Right lobe of liver (tissue), 6 donors: ENCODE data around the gene CBX7. TPM values are rescaled to one million over a fixed set of nuclear protein-coding genes. Genes with fewer than 3 reads are reported as not detected.

Experiments used
- ATAC-seq, 4 donors: fragments of 200-7000 bp; cut with Tn5 transposase; one replicate each; pipeline ENCODE4 v1.9.1; 2020; ENCODE audit warnings: mild to moderate bottlenecking in 4 of 4, moderate library complexity in 4 of 4
- DNase-seq, 3 donors: peaks; one replicate each; pipeline ENCODE4 v3.0.0-alpha.2; 2020
- H3K27ac ChIP-seq, 3 donors: fragments of 200-600 bp; one replicate each; pipeline ENCODE4 v1.8.0; 2022
- H3K27me3 ChIP-seq, 2 donors: fragments of 200-600 bp; one replicate each; pipeline ENCODE4 v1.8.0; 2022
- H3K36me3 ChIP-seq, 4 donors: fragments of 200-600 bp; sonication (generic) in 1 of 4; one replicate each; pipeline versions ENCODE4 v1.5.1 to v1.8.0; 2017 to 2022; ENCODE audit warnings: control low read depth in 1 of 4
- H3K4me1 ChIP-seq, 4 donors: fragments of 200-600 bp; sonication (generic) in 1 of 4; one replicate each; pipeline versions ENCODE4 v1.5.1 to v1.8.0; 2017 to 2022; ENCODE audit warnings: control low read depth in 1 of 4
- H3K4me3 ChIP-seq, 3 donors: fragments of 200-600 bp; one replicate each; pipeline ENCODE4 v1.8.0; 2022
- H3K9me3 ChIP-seq, 4 donors: fragments of 200-600 bp; sonication (generic) in 1 of 4; one replicate each; pipeline versions ENCODE4 v1.5.1 to v1.8.0; 2017 to 2022; ENCODE audit warnings: control low read depth in 1 of 4
- CTCF ChIP-seq, 4 donors: fragments of 200-600 bp in 3 of 4; fragments of 450-650 bp in 1 of 4; IDR thresholded peaks; one replicate each; pipeline versions ENCODE4 v1.5.1 to v1.8.0; 2016 to 2022; ENCODE audit warnings: antibody characterized with exemption in 4 of 4, mild to moderate bottlenecking in 2 of 4
- POLR2A ChIP-seq: fragments of 450-650 bp; IDR thresholded peaks from one replicate; pipeline ENCODE4 v1.6.1; 2017; ENCODE audit warnings: antibody characterized with exemption, mild to moderate bottlenecking
- WGBS: methylation state at CpG from one replicate; pipeline ENCODE4 v1.1.6; 2018; ENCODE audit warnings: low coverage, low lambda C conversion rate; ENCODE audit not compliant: insufficient coverage; ENCODE audit errors: missing lambda C conversion rate; 5-methylcytosine and 5-hydroxymethylcytosine counted together
- intact Hi-C, 2 donors: fragments of 100-400 bp; cut with DNase I; formaldehyde crosslinking; loops; one replicate each; pipeline versions ENCODE4 v1.11.2 to v1.14.1; 2022
- total RNA-seq, 6 experiments: library from RNA; depleted of rRNA in 2 of 6; stranded (reverse); fragments of >200 nt in 2 of 6; fragmentation: NEBNext Ultra II Directional in 3 of 6; extraction: Animal tissue kit (Norgen Biotek cat#: 25700) in 3 of 6; gene quantifications; one replicate each; pipeline versions ENCODE4 v1.1.0 to v1.2.4, GENCODE V29; 2016 to 2023
- donor health status: DM: no; HTN: yes; CAD: no.
- donor health status: DM: no; HTN: no; CAD: no.
- donor health status: DM: no; HTN: no; CAD: no.
- donor health status: DM: no; HTN: yes; CAD: no.
- donor health status: DM: no; HTN: yes; CAD: no.

Gene CBX7
- total RNA-seq, 6 experiments from 2014 or later = 8.0 to 14.5 (median 12.9) TPM

GRCh38 chr22:39181778-39182177 is 29.3 kb upstream of the CBX7 start:
- TF ChIP-seq CTCF (IDR thresholded peaks at IDR 0.05) = no peak
- no peak for TF ChIP-seq POLR2A
- no peaks in the 10 kb centered on the region for H3K4me1 ChIP-seq
- H3K27ac ChIP-seq = no peak overlapping the region
- no peaks in the 10 kb centered on the region for H3K9me3 ChIP-seq
- 53% methylated on average over 3 of the region's 5 CpGs for WGBS
- DNase-seq = peak in 1 of 3 donors; percentile 21
- ATAC-seq = no peak
- intact Hi-C loops = no loop called here
- no peaks in the 10 kb centered on the region for H3K27me3 ChIP-seq
- H3K4me3 ChIP-seq = no peak overlapping the region
- H3K36me3 ChIP-seq = no peaks in the 10 kb centered on the region

DNA sequence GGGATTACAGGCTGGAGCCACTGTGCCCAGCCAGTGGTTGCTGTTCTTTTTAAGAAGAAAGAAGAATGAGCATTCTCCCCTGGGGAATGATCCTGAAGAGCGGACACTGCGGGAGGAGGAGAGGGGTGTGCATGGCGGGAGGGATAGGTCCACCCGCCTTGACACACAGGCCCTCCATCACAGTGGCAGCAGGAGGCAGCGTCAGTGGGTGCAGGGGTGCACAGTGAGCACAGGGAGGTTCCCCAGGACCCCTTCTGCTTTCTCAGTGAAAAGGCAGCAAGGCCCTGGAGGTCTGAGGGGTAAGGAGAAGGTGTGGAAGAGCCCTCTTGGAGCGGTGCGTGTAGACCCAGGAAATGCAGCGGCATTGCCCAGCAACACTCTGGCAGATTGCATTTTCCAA is 28.9 kb upstream of the CBX7 start:
- Histone ChIP-seq H3K4me3 (no peak overlapping the region), H3K4me1 (no peaks in the 10 kb centered on the region), H3K9me3 (no peaks in the 10 kb centered on the region), H3K27ac (no peak overlapping the region), H3K27me3 (no peaks in the 10 kb centered on the region), H3K36me3 (no peaks in the 10 kb centered on the region)
- 96% methylated on average over 7 of the region's 8 CpGs for WGBS
- no peak for DNase-seq
- intact Hi-C loops = no loop called here
- no peak for TF ChIP-seq POLR2A
- TF ChIP-seq CTCF (IDR thresholded peaks at IDR 0.05) = no peak
- no peak for ATAC-seq

- H3K9me3 ChIP-seq = no peaks in the 10 kb centered on the region
- H3K4me1 ChIP-seq = peaks cover 0 to 6% (median 2%) of the 10 kb centered on the region in 4 donors
- 61% methylated on average over 11 of the region's 21 CpGs for WGBS
- no peaks in the 10 kb centered on the region for H3K36me3 ChIP-seq
- DNase-seq = peak in 1 of 3 donors; percentile 31
- TF ChIP-seq CTCF (IDR thresholded peaks at IDR 0.05) = no peak
- TF ChIP-seq POLR2A = no peak
- ATAC-seq = no peak
- intact Hi-C loops = no loop called here
- no peaks in the 10 kb centered on the region for H3K27me3 ChIP-seq
- H3K4me3 ChIP-seq = no peak overlapping the region
- no peak overlapping the region for H3K27ac ChIP-seq
Observed at GRCh38 chr22:39179841-39180335, 27.4 kb upstream of the CBX7 start.

DNA sequence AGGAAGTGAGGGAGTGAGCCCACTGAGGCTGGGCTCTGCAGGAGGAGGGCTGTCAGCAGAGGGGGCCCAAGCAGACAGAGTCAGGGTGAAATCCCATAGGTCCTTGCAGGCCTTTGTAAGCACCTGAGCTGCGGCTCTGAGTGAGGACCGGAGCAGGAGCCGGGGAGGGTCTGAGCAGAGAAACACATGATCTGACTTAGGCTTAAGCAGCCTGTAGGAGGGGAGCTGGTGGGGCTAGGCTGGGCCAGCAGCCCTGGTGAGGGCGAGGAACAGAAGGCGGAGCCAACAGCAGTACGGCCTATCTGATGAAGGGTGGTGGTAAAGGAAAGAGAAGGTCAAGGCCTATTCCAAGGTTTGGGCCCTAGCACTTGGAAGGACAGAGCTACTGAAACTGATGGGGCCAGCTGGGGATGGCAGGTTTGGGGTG is 26.9 kb upstream of the CBX7 start:
- Histone ChIP-seq H3K27ac (no peak overlapping the region), H3K4me1 (peaks cover 0 to 7% (median 3%) of the 10 kb centered on the region in 4 donors), H3K9me3 (no peaks in the 10 kb centered on the region), H3K36me3 (no peaks in the 10 kb centered on the region), H3K27me3 (no peaks in the 10 kb centered on the region), H3K4me3 (no peak overlapping the region)
- peak in 1 of 3 donors; percentile 31 for DNase-seq
- ATAC-seq = no peak
- intact Hi-C loops = no loop called here
- 78% methylated on average over 4 of the region's 6 CpGs for WGBS
- TF ChIP-seq POLR2A (no peak), CTCF (IDR thresholded peaks at IDR 0.05) (no peak)
